ENCODE data around the gene RANBP10. TPM values are rescaled to one million over a fixed set of nuclear protein-coding genes. Genes with fewer than 3 reads are reported as not detected.

Gene RANBP10
- total RNA-seq, 1 donor from 2014 or later: 14.7 TPM

DNA sequence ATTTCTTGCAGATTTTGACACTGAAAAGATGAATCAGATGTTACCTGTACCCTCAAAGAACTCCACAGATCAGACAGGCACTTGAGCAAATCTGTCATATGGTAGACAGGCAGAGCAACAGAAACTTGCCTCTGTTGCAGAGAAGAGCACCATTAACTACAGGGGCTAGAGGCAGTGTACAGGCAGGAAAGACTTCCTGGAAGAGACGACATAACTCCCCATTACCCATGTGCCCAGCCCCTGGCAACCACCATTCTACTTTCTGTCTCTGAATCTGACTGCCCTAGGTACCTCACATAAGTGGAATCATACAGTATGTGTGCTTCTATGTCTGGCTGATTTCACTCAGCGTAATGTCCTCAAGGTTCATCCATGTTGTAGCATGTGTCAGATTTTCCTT lies 102.7 kb downstream of the RANBP10 start:
- Histone ChIP-seq H3K36me3 (peaks cover 4% of the 10 kb centered on the region), H3K4me3 (no peak overlapping the region), H3K9me3 (replicated peaks) (peaks cover 7% of the 10 kb centered on the region), H3K4me1 (peaks cover 12% of the 10 kb centered on the region), H3K27ac (replicated peaks) (peak overlapping the region; percentile 10), H3K27me3 (ENCODE audit: low read depth) (no peaks in the 10 kb centered on the region)
- no peak for DNase-seq
- intact Hi-C loops (cut with micrococcal nuclease): no loop called here
- TF ChIP-seq, protein P1, sequence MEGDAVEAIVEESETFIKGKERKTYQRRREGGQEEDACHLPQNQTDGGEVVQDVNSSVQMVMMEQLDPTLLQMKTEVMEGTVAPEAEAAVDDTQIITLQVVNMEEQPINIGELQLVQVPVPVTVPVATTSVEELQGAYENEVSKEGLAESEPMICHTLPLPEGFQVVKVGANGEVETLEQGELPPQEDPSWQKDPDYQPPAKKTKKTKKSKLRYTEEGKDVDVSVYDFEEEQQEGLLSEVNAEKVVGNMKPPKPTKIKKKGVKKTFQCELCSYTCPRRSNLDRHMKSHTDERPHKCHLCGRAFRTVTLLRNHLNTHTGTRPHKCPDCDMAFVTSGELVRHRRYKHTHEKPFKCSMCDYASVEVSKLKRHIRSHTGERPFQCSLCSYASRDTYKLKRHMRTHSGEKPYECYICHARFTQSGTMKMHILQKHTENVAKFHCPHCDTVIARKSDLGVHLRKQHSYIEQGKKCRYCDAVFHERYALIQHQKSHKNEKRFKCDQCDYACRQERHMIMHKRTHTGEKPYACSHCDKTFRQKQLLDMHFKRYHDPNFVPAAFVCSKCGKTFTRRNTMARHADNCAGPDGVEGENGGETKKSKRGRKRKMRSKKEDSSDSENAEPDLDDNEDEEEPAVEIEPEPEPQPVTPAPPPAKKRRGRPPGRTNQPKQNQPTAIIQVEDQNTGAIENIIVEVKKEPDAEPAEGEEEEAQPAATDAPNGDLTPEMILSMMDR (IDR thresholded peaks at IDR 0.05; ENCODE audit: borderline replicate concordance): no peak

DNA sequence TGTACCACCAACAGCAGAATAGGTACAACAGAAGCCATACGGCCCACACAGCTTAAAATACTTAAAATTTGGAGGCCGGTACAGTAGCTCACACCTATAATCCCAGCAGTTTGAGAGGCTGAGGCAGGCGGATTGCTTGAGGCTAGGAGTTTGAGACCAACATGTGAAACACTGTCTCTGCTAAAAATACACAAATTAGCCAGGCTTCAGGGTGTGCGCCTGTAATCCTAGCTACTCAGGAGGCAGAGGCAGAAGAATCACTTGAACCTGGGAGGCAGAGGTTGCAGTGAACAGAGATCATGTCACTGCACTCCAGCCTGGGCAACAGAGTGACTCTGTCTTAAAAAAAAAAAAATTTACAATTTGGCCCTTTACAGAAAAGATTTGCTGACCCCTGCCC lies 104.2 kb downstream of the RANBP10 start:
- Histone ChIP-seq H3K36me3 (peaks cover 4% of the 10 kb centered on the region), H3K4me1 (peaks cover 12% of the 10 kb centered on the region), H3K27me3 (ENCODE audit: low read depth) (no peaks in the 10 kb centered on the region), H3K27ac (replicated peaks) (no peak overlapping the region), H3K4me3 (no peak overlapping the region), H3K9me3 (replicated peaks) (peaks cover 7% of the 10 kb centered on the region)
- intact Hi-C loops (cut with micrococcal nuclease): no loop called here
- DNase-seq: no peak
- TF ChIP-seq, protein P1 (IDR thresholded peaks at IDR 0.05; ENCODE audit: borderline replicate concordance): no peak

DNA sequence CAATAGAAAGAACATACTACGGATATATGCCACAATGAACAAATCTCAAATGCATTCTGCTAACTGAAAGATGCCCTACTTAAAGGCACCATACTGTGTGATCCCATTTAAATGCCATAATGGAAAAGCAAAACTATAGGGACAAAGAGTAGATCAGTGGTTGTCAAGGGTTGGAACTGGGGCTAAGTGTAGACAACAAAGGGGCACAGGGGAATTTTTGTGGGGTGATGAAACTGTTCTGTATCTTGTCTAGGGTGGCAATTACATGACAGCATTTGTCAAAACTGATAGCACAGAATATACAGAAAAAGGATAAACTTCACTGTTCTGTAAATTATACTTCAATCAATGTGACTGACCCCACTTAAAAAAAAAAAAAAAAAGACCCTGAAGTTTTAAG lies 104.9 kb downstream of the RANBP10 start:
- no peak overlapping the region for H3K27ac ChIP-seq (replicated peaks)
- H3K4me1 ChIP-seq: peaks cover 12% of the 10 kb centered on the region
- peaks cover 7% of the 10 kb centered on the region for H3K9me3 ChIP-seq (replicated peaks)
- no peaks in the 10 kb centered on the region for H3K27me3 ChIP-seq (ENCODE audit: low read depth)
- peaks cover 4% of the 10 kb centered on the region for H3K36me3 ChIP-seq
- intact Hi-C loops (cut with micrococcal nuclease): no loop called here
- DNase-seq: no peak
- TF ChIP-seq, protein P1 (IDR thresholded peaks at IDR 0.05; ENCODE audit: borderline replicate concordance): no peak
- no peak overlapping the region for H3K4me3 ChIP-seq

DNA sequence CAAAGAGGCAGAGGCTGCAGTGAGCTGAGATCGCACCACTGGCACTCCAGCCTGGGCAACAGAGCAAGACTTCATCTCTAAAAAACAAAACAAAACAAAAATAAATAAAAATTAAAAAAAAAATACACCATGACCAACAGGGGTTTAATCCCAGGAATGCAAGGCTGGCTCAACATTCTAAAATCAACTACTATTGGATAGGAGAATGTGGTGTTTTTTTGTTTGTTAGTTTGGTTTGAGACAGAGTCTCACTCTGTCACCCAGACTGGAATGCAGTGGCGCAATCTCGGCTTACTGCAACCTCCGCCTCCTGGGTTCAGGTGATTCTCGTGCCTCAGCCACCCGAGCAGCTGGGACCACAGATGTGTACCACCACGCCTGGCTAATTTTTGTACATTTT lies 107.1 kb downstream of the RANBP10 start:
- no peaks in the 10 kb centered on the region for H3K27me3 ChIP-seq (ENCODE audit: low read depth)
- intact Hi-C loops (cut with micrococcal nuclease): no loop called here
- TF ChIP-seq, protein P1 (IDR thresholded peaks at IDR 0.05; ENCODE audit: borderline replicate concordance): no peak
- H3K36me3 ChIP-seq: peaks cover 4% of the 10 kb centered on the region
- H3K4me3 ChIP-seq: no peak overlapping the region
- H3K27ac ChIP-seq (replicated peaks): no peak overlapping the region
- DNase-seq: no peak
- H3K4me1 ChIP-seq: peaks cover 12% of the 10 kb centered on the region
- H3K9me3 ChIP-seq (replicated peaks): peaks cover 7% of the 10 kb centered on the region

DNA sequence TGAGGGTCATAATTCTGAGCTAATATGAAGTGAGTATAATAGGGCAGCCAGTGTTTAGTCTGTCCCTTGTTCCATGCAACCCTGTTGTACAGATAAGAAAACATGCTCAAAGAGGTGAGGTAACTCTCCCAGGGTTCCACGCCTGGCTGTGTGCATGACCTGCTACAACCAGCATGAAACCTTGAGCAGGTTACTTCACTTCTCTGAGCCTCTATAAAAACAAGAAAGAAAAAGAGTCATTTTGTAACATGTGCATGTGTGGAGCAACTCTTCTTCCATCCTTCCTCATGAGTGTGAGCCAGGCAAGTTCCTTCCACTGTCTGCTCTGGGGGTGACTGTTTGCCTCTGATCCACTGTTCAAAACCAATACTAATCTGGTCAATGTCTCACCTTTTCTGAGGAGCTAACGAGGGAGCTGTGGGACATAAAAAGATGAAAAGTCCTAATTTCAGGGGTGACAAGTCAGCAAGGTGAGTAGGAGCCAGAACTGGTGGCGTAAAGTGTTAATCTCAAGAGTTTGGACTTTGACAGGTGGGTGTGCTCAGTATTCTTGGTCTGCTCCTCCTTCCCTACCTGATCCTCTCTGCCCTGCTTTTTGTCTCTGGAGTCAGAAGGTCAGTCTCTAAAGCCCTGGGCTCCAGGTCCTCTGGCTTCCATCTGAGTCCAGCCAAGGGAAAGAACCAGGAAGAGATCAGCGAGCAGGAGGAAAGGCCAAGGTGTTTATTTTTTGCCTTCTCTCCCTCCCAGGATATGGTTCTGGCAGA lies 108.8 kb downstream of the RANBP10 start:
- Histone ChIP-seq H3K4me3 (no peak overlapping the region), H3K27me3 (ENCODE audit: low read depth) (no peaks in the 10 kb centered on the region), H3K27ac (replicated peaks) (no peak overlapping the region), H3K4me1 (peaks cover 6% of the 10 kb centered on the region), H3K36me3 (peaks cover 4% of the 10 kb centered on the region), H3K9me3 (replicated peaks) (peaks cover 7% of the 10 kb centered on the region)
- intact Hi-C loops (cut with micrococcal nuclease): no loop called here
- DNase-seq: no peak
- TF ChIP-seq, protein P1 (IDR thresholded peaks at IDR 0.05; ENCODE audit: borderline replicate concordance): no peak
